Omental fat pad (tissue), 4 donors: ENCODE results near the gene RUFY3. TPM values are rescaled to one million over a fixed set of nuclear protein-coding genes. Genes with fewer than 3 reads are reported as not detected.

Source experiments
- ATAC-seq: fragments of 150-250 bp; one replicate; pipeline ENCODE4 v1.9.1; 2016; ENCODE audit warnings: mild to moderate bottlenecking, moderate library complexity; ENCODE audit not compliant: low FRiP score
- DNase-seq: peaks from one replicate; pipeline ENCODE4 v3.0.0-alpha.2; 2019; ENCODE audit warnings: low spot score
- CTCF ChIP-seq, 3 donors: fragments of 450-650 bp; IDR thresholded peaks; one replicate each; pipeline ENCODE4 v1.5.1; 2016 to 2017; ENCODE audit warnings: antibody characterized with exemption in 3 of 3, mild to moderate bottlenecking in 3 of 3, moderate library complexity in 2 of 3
- small RNA-seq: library from RNA; depleted of rRNA; stranded (forward); fragments of <200 nt; gene quantifications from one replicate; pipeline ENCODE3, GENCODE V24; 2016
- total RNA-seq, 4 donors: library from RNA; depleted of rRNA; stranded (reverse); fragments of >200 nt; gene quantifications; one replicate each; pipeline ENCODE4 v1.1.0, GENCODE V29; 2016

Gene RUFY3
- total RNA-seq, 4 donors from 2014 or later, result 34.2 to 92.8 (median 64.0) TPM

DNA sequence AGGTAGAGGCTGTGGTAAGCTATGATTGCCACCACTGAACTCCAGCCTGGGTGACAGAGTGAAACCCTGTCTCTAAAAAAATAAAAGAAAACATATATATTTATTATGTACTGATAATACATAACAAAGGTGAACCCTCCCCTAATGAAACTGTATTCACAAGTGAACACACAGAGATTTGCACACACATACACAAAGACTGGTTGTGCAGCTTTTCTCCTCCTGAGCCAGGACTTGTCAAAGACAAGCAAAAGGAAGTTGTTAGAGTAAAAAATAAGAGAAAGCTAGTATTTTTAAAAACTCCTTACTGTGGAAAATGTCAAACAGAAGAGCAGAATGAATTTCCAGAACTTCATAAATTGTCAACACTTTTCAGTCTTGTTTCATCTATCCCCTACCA is 119.4 kb downstream of the RUFY3 start:
- no peak for DNase-seq
- ATAC-seq, result no peak
- no peak for TF ChIP-seq CTCF (IDR thresholded peaks at IDR 0.05)

DNA sequence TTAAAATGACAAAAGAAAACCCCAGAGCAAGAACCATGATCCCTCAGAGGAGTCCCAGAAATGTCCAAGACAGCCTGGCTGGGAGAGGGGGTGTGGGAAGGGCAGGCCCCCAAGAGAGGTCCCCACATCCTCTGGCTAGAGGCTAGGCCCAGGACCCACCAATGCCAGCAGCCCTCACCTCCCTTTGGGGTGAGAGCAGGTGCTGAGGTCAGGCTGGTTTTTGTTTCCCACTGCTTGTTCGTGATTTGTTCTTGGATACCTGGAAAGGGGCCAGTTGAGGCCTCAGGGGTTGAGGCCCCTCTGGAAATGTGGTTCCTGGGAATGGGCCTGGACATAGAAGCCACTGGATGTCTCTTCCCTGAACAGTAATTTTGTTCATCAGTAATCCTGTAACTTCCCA is 120.2 kb downstream of the RUFY3 start:
- no peak for ATAC-seq
- TF ChIP-seq CTCF (IDR thresholded peaks at IDR 0.05), result no peak
- no peak for DNase-seq

GRCh38 chr4:70842761-70843435 is 121.1 kb downstream of the RUFY3 start:
- DNase-seq (no peak), ATAC-seq (no peak)
- no peak for TF ChIP-seq CTCF (IDR thresholded peaks at IDR 0.05)

DNA sequence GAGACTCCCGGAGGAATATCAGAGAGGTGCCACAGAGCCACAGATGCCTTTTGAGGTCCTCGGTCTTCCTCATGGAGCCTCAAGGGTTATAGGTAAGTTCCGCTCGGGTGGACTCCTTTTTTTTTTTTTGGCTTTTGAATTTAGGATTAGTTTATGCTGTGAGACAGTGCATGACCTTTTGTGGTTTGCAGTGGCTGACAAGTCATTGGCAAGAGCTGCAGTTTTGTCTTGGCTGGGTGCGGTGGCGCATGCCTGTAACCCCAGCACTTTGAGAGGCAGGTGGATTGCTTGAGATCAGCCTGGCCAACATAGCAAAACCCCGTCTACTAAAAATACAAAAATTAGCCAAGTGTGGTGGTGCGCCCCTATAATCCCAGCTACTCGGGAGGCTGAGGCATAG is 122.4 kb downstream of the RUFY3 start:
- DNase-seq (no peak), ATAC-seq (no peak)
- TF ChIP-seq CTCF (IDR thresholded peaks at IDR 0.05), result no peak

GRCh38 chr4:70849291-70849690 is 127.5 kb downstream of the RUFY3 start:
- no peak for TF ChIP-seq CTCF (IDR thresholded peaks at IDR 0.05)
- no peak for DNase-seq
- no peak for ATAC-seq

- no peak for TF ChIP-seq CTCF (IDR thresholded peaks at IDR 0.05)
- ATAC-seq (no peak), DNase-seq (no peak)
Observed at GRCh38 chr4:70855464-70855863, 133.7 kb downstream of the RUFY3 start.

Small RNA genes within 50 kb of the gene (small RNA-seq; reads per million reads assigned to genes)
- gene RF00026, result not detected
- gene RNU6-520P, result not detected
- gene RNU6-784P, result not detected
- gene RNU6-891P, result not detected

Other genes with a start within 250 kb of the RUFY3 start
- gene MUC7, start 249.8 kb upstream of the RUFY3 start, total RNA-seq, result not detected
- not detected for gene AMTN, start 203.4 kb upstream of the RUFY3 start, total RNA-seq
- not detected for gene AMBN, start 129.7 kb upstream of the RUFY3 start, total RNA-seq
- not detected for gene ENAM, start 93.2 kb upstream of the RUFY3 start, total RNA-seq
- 10 to 100 TPM; 15.8 to 99.9 (median 36.0) TPM for gene JCHAIN, start 55.5 kb upstream of the RUFY3 start, total RNA-seq
- 10 to 100 TPM; 20.7 to 67.5 (median 26.5) TPM for gene UTP3, start 33.4 kb upstream of the RUFY3 start, total RNA-seq
- gene GRSF1, start 117.9 kb downstream of the RUFY3 start, total RNA-seq, result 10 to 100 TPM; 49.0 to 61.2 (median 51.0) TPM
- gene MOB1B, start 180.4 kb downstream of the RUFY3 start, total RNA-seq, result 10 to 100 TPM; 11.0 to 19.7 (median 13.8) TPM